Subcutaneous abdominal adipose tissue (tissue), 5 donors: ENCODE results near the gene PALLD.

Source experiments
- H3K27ac ChIP-seq: one replicate; pipeline ENCODE4 v1.7.0; 2013; ENCODE audit warnings: low read depth, mild to moderate bottlenecking, inconsistent platforms, low read length, moderate library complexity
- H3K27me3 ChIP-seq, 5 donors: one replicate each; pipeline ENCODE4 v1.7.0; 2013; ENCODE audit warnings: low read length in 5 of 5, inconsistent platforms in 1 of 5; ENCODE audit not compliant: control insufficient read depth in 5 of 5, insufficient read depth in 4 of 5
- H3K36me3 ChIP-seq, 5 donors: one replicate each; pipeline ENCODE4 v1.7.0; 2013; ENCODE audit warnings: low read length in 5 of 5; ENCODE audit not compliant: control insufficient read depth in 5 of 5, insufficient read depth in 5 of 5
- H3K4me1 ChIP-seq, 5 donors: one replicate each; pipeline ENCODE4 v1.7.0; 2013; ENCODE audit warnings: low read length in 5 of 5, mild to moderate bottlenecking in 3 of 5, moderate library complexity in 1 of 5; ENCODE audit not compliant: control insufficient read depth in 5 of 5, insufficient read depth in 5 of 5
- H3K4me3 ChIP-seq, 5 donors: one replicate each; pipeline ENCODE4 v1.7.0; 2013; ENCODE audit warnings: low read length in 5 of 5, low read depth in 1 of 5
- H3K9ac ChIP-seq, 5 donors: one replicate each; pipeline ENCODE4 v1.7.0; 2013; ENCODE audit warnings: low read length in 5 of 5, mild to moderate bottlenecking in 4 of 5, moderate library complexity in 3 of 5
- H3K9me3 ChIP-seq, 5 donors: one replicate each; pipeline ENCODE4 v1.7.0; 2013; ENCODE audit warnings: low read length in 5 of 5; ENCODE audit not compliant: control insufficient read depth in 5 of 5
- donor health status: healthy.
- donor health status: healthy.
- donor health status: healthy.
- donor health status: healthy.
- donor health status: healthy.

PALLD gene

DNA sequence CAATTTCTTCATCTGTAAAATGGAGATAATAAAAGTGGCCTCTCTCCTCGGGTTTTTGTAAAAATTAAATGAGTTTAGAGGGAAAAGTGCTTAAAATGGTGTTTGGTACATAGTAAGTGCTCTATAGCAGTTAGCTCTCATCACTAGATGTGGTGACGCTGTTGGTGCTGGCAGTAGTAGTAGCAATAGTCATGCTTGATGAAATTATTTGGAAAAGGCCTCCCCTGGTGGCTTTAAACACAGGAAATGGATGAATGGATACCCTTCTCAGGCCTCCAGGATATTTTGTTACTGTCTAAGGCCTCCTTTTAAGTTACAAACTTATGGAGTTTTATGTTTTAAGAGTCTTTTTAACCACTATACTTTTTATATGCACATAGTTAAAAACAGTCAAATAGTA is 370.3 kb downstream of the PALLD start:
- Histone ChIP-seq H3K4me1 (peaks cover 0 to 12% (median 7%) of the 10 kb centered on the region in 5 donors), H3K4me3 (no peak overlapping the region), H3K27me3 (no peaks in the 10 kb centered on the region)

GRCh38 chr4:168868044-168868781 is 371.4 kb downstream of the PALLD start:
- peaks cover 0 to 12% (median 7%) of the 10 kb centered on the region in 5 donors for H3K4me1 ChIP-seq
- H3K4me3 ChIP-seq = no peak overlapping the region
- no peaks in the 10 kb centered on the region for H3K27me3 ChIP-seq
- no peak overlapping the region for H3K27ac ChIP-seq
- H3K9ac ChIP-seq = no peak overlapping the region
- no peaks in the 10 kb centered on the region for H3K9me3 ChIP-seq
- H3K36me3 ChIP-seq = no peaks in the 10 kb centered on the region

More for the DNA sequence above, 370.3 kb downstream of the PALLD start:
- no peak overlapping the region for H3K27ac ChIP-seq
- no peaks in the 10 kb centered on the region for H3K9me3 ChIP-seq
- H3K36me3 ChIP-seq = peaks cover 0 to 6% (median 0%) of the 10 kb centered on the region in 5 donors
- H3K9ac ChIP-seq = no peak overlapping the region

- H3K4me1 ChIP-seq = peaks cover 0 to 12% (median 7%) of the 10 kb centered on the region in 5 donors
Measured at GRCh38 chr4:168868802-168869201, 371.9 kb downstream of the PALLD start.

GRCh38 chr4:168870004-168870403 is 373.2 kb downstream of the PALLD start:
- Histone ChIP-seq H3K36me3 (no peaks in the 10 kb centered on the region), H3K4me3 (no peak overlapping the region), H3K27me3 (no peaks in the 10 kb centered on the region), H3K27ac (no peak overlapping the region), H3K4me1 (peaks cover 0 to 8% (median 5%) of the 10 kb centered on the region in 5 donors), H3K9ac (no peak overlapping the region), H3K9me3 (no peaks in the 10 kb centered on the region)

More at GRCh38 chr4:168868802-168869201, 371.9 kb downstream of the PALLD start:
- Histone ChIP-seq H3K27ac (no peak overlapping the region), H3K9ac (no peak overlapping the region), H3K36me3 (no peaks in the 10 kb centered on the region), H3K9me3 (no peaks in the 10 kb centered on the region), H3K4me3 (no peak overlapping the region), H3K27me3 (no peaks in the 10 kb centered on the region)

DNA sequence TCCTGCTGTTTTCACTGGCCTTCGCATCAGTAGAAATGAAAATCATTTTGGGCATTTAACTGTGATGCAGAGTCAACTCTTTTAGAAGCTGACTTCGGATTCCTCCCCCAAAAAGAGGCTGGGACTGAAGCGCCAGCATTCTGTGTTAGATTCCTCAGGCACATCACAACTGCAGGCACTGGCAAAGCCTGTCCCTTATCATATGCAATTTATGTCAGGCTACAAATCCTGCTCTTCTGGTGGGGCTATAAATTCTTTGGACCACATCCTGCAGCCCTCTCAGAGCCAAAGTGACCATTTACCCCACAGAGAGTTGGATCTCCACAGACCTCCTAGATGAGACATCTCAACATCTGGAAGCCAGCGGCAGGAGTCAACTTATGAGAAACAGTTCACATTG is 374.8 kb downstream of the PALLD start:
- no peak overlapping the region for H3K9ac ChIP-seq
- no peak overlapping the region for H3K4me3 ChIP-seq
- H3K27me3 ChIP-seq = no peaks in the 10 kb centered on the region
- H3K9me3 ChIP-seq = no peaks in the 10 kb centered on the region
- no peaks in the 10 kb centered on the region for H3K4me1 ChIP-seq
- H3K36me3 ChIP-seq = no peaks in the 10 kb centered on the region
- H3K27ac ChIP-seq = no peak overlapping the region

- no peak overlapping the region for H3K27ac ChIP-seq
- peaks cover 0 to 14% (median 8%) of the 10 kb centered on the region in 5 donors for H3K4me1 ChIP-seq
- no peaks in the 10 kb centered on the region for H3K9me3 ChIP-seq
- no peak overlapping the region for H3K4me3 ChIP-seq
- no peaks in the 10 kb centered on the region for H3K36me3 ChIP-seq
- no peak overlapping the region for H3K9ac ChIP-seq
- no peaks in the 10 kb centered on the region for H3K27me3 ChIP-seq
Measured at GRCh38 chr4:168874083-168874482, 377.2 kb downstream of the PALLD start.

- Histone ChIP-seq H3K27ac (no peak overlapping the region), H3K4me3 (no peak overlapping the region), H3K9ac (no peak overlapping the region), H3K4me1 (peaks cover 0 to 23% (median 20%) of the 10 kb centered on the region in 5 donors), H3K27me3 (no peaks in the 10 kb centered on the region), H3K9me3 (no peaks in the 10 kb centered on the region), H3K36me3 (no peaks in the 10 kb centered on the region)
Measured at GRCh38 chr4:168876106-168876505, 379.3 kb downstream of the PALLD start.

GRCh38 chr4:168877511-168878491 is 380.9 kb downstream of the PALLD start:
- Histone ChIP-seq H3K27me3 (no peaks in the 10 kb centered on the region), H3K27ac (no peak overlapping the region), H3K4me1 (peaks cover 0 to 28% (median 21%) of the 10 kb centered on the region in 5 donors), H3K9ac (peak overlapping the region in 4 of 5 donors; percentile 45 to 68 (median 60)), H3K36me3 (peaks cover 0 to 2% (median 0%) of the 10 kb centered on the region in 5 donors), H3K4me3 (peak overlapping the region; percentile 57 to 74 (median 66)), H3K9me3 (no peaks in the 10 kb centered on the region)

GRCh38 chr4:168878623-168879022 is 381.8 kb downstream of the PALLD start:
- peak overlapping the region; percentile 48 to 68 (median 65) for H3K4me3 ChIP-seq
- H3K9ac ChIP-seq = peak overlapping the region in 3 of 5 donors; percentile 39 to 68 (median 66)
- no peak overlapping the region for H3K27ac ChIP-seq
- no peaks in the 10 kb centered on the region for H3K27me3 ChIP-seq
- H3K4me1 ChIP-seq = peaks cover 0 to 33% (median 21%) of the 10 kb centered on the region in 5 donors
- H3K36me3 ChIP-seq = peaks cover 0 to 2% (median 0%) of the 10 kb centered on the region in 5 donors
- H3K9me3 ChIP-seq = no peaks in the 10 kb centered on the region
